ENCODE data around the gene PDE1A. TPM values are rescaled to one million over a fixed set of nuclear protein-coding genes. Genes with fewer than 3 reads are reported as not detected.

PDE1A gene
- total RNA-seq, 1 donor from 2014 or later: 1.1 TPM

DNA sequence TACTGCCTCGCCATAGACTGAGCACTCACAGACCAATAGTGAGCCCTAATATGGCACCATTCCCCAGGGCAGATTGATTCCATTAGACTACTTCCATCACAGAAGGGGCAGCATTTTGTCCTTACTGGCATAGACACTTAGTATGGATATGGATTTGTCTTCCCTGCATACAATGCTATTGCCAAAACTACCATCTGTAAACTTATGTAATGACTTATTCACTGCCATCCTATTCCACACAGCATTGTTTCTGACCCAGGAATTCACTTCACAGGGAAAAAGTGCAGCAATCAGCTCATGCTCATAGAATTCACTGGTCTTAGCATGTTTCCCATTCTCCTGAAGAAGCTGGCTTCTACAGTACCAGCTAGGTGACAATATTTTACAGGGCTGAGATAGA lies 262.1 kb downstream of the PDE1A start:
- H3K4me1 Mint-ChIP-seq (ENCODE audit: low read depth): no peaks in the 10 kb centered on the region
- H3K36me3 Mint-ChIP-seq (ENCODE audit: low read depth): no peaks in the 10 kb centered on the region
- TF ChIP-seq CTCF (IDR thresholded peaks at IDR 0.05): no peak
- no peaks in the 10 kb centered on the region for H3K27me3 Mint-ChIP-seq (ENCODE audit: low read depth)
- H3K27ac Mint-ChIP-seq (ENCODE audit: unreplicated experiment): no peak overlapping the region
- no peak for DNase-seq (ENCODE audit: low spot score)
- H3K9me3 Mint-ChIP-seq (ENCODE audit: low read depth): no peaks in the 10 kb centered on the region
- H3K4me3 Mint-ChIP-seq (ENCODE audit: unreplicated experiment): no peak overlapping the region

- Mint-ChIP-seq H3K4me3 (ENCODE audit: unreplicated experiment) (no peak overlapping the region), H3K27me3 (ENCODE audit: low read depth) (no peaks in the 10 kb centered on the region), H3K36me3 (ENCODE audit: low read depth) (no peaks in the 10 kb centered on the region), H3K4me1 (ENCODE audit: low read depth) (no peaks in the 10 kb centered on the region), H3K27ac (ENCODE audit: unreplicated experiment) (no peak overlapping the region), H3K9me3 (ENCODE audit: low read depth) (no peaks in the 10 kb centered on the region)
- DNase-seq (ENCODE audit: low spot score): no peak
- TF ChIP-seq CTCF (IDR thresholded peaks at IDR 0.05): no peak
These were observed 263.0 kb downstream of the PDE1A start for GRCh38 chr2:182163878-182164277.

DNA sequence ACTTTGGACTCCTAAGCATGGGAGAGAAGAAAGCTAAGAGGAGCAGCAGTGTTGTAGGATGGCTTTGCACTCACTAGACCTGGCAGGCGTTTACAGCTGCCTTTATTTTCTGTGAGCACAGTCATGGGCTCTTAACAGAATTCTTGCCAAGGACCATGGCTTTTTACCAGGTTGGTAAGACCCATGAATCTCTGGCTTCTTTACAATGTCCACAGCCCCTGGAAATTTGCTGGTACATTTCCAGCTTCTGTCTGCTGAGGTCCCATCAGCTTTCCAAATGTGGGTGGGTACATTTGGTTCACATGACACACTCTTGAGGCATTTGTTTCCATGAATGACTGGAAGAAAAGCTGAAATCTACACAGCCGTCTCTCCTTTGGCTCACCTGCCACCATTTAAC lies 278.5 kb downstream of the PDE1A start:
- H3K4me1 Mint-ChIP-seq (ENCODE audit: low read depth): peaks cover 16% of the 10 kb centered on the region
- no peak for TF ChIP-seq CTCF (IDR thresholded peaks at IDR 0.05)
- DNase-seq (ENCODE audit: low spot score): no peak
- peaks cover 3% of the 10 kb centered on the region for H3K9me3 Mint-ChIP-seq (ENCODE audit: low read depth)
- H3K27ac Mint-ChIP-seq (ENCODE audit: unreplicated experiment): no peak overlapping the region
- no peaks in the 10 kb centered on the region for H3K36me3 Mint-ChIP-seq (ENCODE audit: low read depth)
- no peak overlapping the region for H3K4me3 Mint-ChIP-seq (ENCODE audit: unreplicated experiment)
- H3K27me3 Mint-ChIP-seq (ENCODE audit: low read depth): no peaks in the 10 kb centered on the region

DNA sequence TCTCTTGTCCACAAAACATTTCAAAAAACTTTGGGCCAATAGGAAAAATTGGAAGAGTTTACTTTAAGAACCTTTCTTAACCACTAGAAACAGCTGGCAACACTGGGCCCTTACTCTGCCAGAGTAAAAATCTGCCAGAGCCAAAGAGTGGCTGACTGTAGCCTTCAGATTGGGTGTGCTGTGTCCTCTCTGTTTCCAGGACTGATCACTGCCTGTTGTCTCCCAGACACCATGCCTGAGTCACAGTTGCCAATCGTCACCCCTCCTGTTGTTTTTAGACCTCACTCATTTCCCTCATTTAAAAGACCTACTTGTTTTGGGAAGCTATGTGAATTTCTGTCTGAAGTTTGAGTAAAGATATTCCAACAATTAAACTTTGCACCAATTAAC lies 282.1 kb downstream of the PDE1A start:
- TF ChIP-seq CTCF (IDR thresholded peaks at IDR 0.05): no peak
- DNase-seq (ENCODE audit: low spot score): no peak
- H3K27me3 Mint-ChIP-seq (ENCODE audit: low read depth): no peaks in the 10 kb centered on the region
- H3K9me3 Mint-ChIP-seq (ENCODE audit: low read depth): peaks cover 3% of the 10 kb centered on the region
- H3K36me3 Mint-ChIP-seq (ENCODE audit: low read depth): no peaks in the 10 kb centered on the region
- H3K4me1 Mint-ChIP-seq (ENCODE audit: low read depth): peaks cover 20% of the 10 kb centered on the region
- peak overlapping the region; percentile 22 for H3K27ac Mint-ChIP-seq (ENCODE audit: unreplicated experiment)
- no peak overlapping the region for H3K4me3 Mint-ChIP-seq (ENCODE audit: unreplicated experiment)

GRCh38 chr2:182144041-182144775 lies 282.6 kb downstream of the PDE1A start:
- DNase-seq (ENCODE audit: low spot score): no peak
- Mint-ChIP-seq H3K4me1 (ENCODE audit: low read depth) (peaks cover 20% of the 10 kb centered on the region), H3K27me3 (ENCODE audit: low read depth) (no peaks in the 10 kb centered on the region), H3K4me3 (ENCODE audit: unreplicated experiment) (no peak overlapping the region), H3K27ac (ENCODE audit: unreplicated experiment) (no peak overlapping the region), H3K9me3 (ENCODE audit: low read depth) (peaks cover 3% of the 10 kb centered on the region), H3K36me3 (ENCODE audit: low read depth) (no peaks in the 10 kb centered on the region)
- TF ChIP-seq CTCF (IDR thresholded peaks at IDR 0.05): no peak

All from chondrocyte (in vitro differentiated cells).